ENCODE results near the gene PASK.

DNA sequence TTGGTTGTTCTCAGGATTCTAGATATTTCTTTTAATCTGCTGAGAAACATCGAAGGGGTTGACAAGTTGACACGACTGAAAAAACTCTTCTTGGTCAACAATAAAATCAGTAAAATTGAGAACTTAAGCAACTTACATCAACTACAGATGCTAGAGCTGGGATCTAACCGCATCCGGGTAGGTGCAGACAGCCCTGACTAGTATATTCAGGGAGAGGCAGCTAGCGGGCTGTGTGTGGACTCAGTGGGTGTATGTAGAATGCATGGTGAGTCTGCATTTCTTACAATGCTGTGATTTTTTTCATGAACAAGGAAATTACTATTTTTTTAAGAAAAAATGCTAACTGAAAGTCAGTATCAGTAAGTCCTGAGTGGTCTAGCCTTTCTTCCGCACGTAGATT is 11.0 kb upstream of the PASK start:
- TF ChIP-seq BHLHE40 (IDR thresholded peaks at IDR 0.05; ENCODE audit: low read depth, low read length) (no peak), NFE2L2 (IDR thresholded peaks at IDR 0.05; ENCODE audit: low read depth, low read length) (no peak), POLR2A (IDR thresholded peaks at IDR 0.05; ENCODE audit: low read depth, low read length) (no peak), USF2 (IDR thresholded peaks at IDR 0.05; ENCODE audit: low read depth, low read length) (no peak), MXI1 (IDR thresholded peaks at IDR 0.05; ENCODE audit: borderline replicate concordance, low read depth, low read length) (no peak), ELK1 (IDR thresholded peaks at IDR 0.05; ENCODE audit: borderline replicate concordance, low read depth, low read length) (no peak), SMC3 (IDR thresholded peaks at IDR 0.05; ENCODE audit: low read depth, low read length) (no peak), MAZ (IDR thresholded peaks at IDR 0.05; ENCODE audit: borderline replicate concordance, low read depth, low read length) (no peak), FOS (IDR thresholded peaks at IDR 0.05; ENCODE audit: low read depth, low read length) (no peak)
- TF ChIP-seq, protein P1, sequence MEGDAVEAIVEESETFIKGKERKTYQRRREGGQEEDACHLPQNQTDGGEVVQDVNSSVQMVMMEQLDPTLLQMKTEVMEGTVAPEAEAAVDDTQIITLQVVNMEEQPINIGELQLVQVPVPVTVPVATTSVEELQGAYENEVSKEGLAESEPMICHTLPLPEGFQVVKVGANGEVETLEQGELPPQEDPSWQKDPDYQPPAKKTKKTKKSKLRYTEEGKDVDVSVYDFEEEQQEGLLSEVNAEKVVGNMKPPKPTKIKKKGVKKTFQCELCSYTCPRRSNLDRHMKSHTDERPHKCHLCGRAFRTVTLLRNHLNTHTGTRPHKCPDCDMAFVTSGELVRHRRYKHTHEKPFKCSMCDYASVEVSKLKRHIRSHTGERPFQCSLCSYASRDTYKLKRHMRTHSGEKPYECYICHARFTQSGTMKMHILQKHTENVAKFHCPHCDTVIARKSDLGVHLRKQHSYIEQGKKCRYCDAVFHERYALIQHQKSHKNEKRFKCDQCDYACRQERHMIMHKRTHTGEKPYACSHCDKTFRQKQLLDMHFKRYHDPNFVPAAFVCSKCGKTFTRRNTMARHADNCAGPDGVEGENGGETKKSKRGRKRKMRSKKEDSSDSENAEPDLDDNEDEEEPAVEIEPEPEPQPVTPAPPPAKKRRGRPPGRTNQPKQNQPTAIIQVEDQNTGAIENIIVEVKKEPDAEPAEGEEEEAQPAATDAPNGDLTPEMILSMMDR (conservative IDR thresholded peaks at IDR 0.05; ENCODE audit: low read depth, low read length) = no peak

Data from IMR-90 (cell line).